H7 (cell line): ENCODE results near the gene BRF1. TPM values are rescaled to one million over a fixed set of nuclear protein-coding genes. Genes with fewer than 3 reads are reported as not detected.

Source experiments
- total RNA-seq: library from RNA; depleted of rRNA; stranded (reverse); fragments of >200 nt; shearing (Covaris generic); gene quantifications from 2 replicates; pipeline ENCODE4 v1.2.3, GENCODE V29; 2014; rRNA removed

The BRF1 gene
- total RNA-seq, 1 experiment from 2014 or later: 18.5 TPM

Other genes starting within 250 kb of the BRF1 start
- not detected in 2 replicates for gene GPR132, start 235.6 kb downstream of the BRF1 start, total RNA-seq
- 13.0 and 17.9 TPM in 2 replicates for gene JAG2, start 132.2 kb downstream of the BRF1 start, total RNA-seq
- 30.4 and 33.6 TPM in 2 replicates for gene NUDT14, start 119.7 kb downstream of the BRF1 start, total RNA-seq
- gene BTBD6, start 52.5 kb downstream of the BRF1 start, total RNA-seq: 18.7 and 22.3 TPM in 2 replicates
- gene PACS2, start 13.7 kb upstream of the BRF1 start, total RNA-seq: 79.2 and 112 TPM in 2 replicates
- gene TEX22, start 97.5 kb upstream of the BRF1 start, total RNA-seq: 0.42 and 1.1 TPM in 2 replicates
- 120 and 160 TPM in 2 replicates for gene MTA1, start 118.8 kb upstream of the BRF1 start, total RNA-seq
- gene CRIP2, start 173.8 kb upstream of the BRF1 start, total RNA-seq: 3.7 and 8.7 TPM in 2 replicates
- 0.96 and 5.4 TPM in 2 replicates for gene CRIP1, start 185.9 kb upstream of the BRF1 start, total RNA-seq
- 24.5 and 28.5 TPM in 2 replicates for gene TEDC1, start 190.2 kb upstream of the BRF1 start, total RNA-seq
- 0.67 and 0.80 TPM in 2 replicates for gene TMEM121, start 225.6 kb upstream of the BRF1 start, total RNA-seq